Keratinocyte (primary cell): ENCODE data around the gene FAM83G. TPM values are rescaled to one million over a fixed set of nuclear protein-coding genes. Genes with fewer than 3 reads are reported as not detected.

ENCODE experiments used
- DNase-seq: peaks from one replicate; pipeline ENCODE4 v3.0.0-alpha.2; 2011; ENCODE audit warnings: low read depth, missing footprints, low spot score
- FAIRE-seq: peaks from 2 replicates; lab custom pipeline; 2011; peaks lifted over from hg19 to GRCh38; lab: Jason Lieb, UNC
- H2AFZ ChIP-seq: 2 replicates; pipeline ENCODE4 v1.6.0; 2012; ENCODE audit warnings: low read length, control low read depth, inconsistent platforms; ENCODE audit not compliant: control insufficient read depth
- H3K27ac ChIP-seq: 2 replicates; pipeline ENCODE4 v1.5.1; 2011; ENCODE audit warnings: low read length; ENCODE audit not compliant: control insufficient read depth, insufficient read depth
- H3K27me3 ChIP-seq: 3 replicates; pipeline ENCODE4 v1.6.0; 2011; ENCODE audit warnings: low read length; ENCODE audit not compliant: control insufficient read depth, insufficient read depth; ENCODE audit errors: extremely low read depth
- H3K36me3 ChIP-seq, 2 experiments: 2 replicates in 1 of 2; 3 replicates in 1 of 2; pipeline ENCODE4 v1.5.1; 2011; ENCODE audit warnings: low read length in 2 of 2, mild to moderate bottlenecking in 1 of 2; ENCODE audit not compliant: control insufficient read depth in 2 of 2, insufficient read depth in 2 of 2; ENCODE audit errors: extremely low read depth in 1 of 2
- H3K4me1 ChIP-seq: 3 replicates; pipeline ENCODE4 v1.5.1; 2011; ENCODE audit warnings: low read length; ENCODE audit not compliant: control insufficient read depth, insufficient read depth; ENCODE audit errors: extremely low read depth
- H3K4me2 ChIP-seq: 3 replicates; pipeline ENCODE4 v1.6.0; 2011; ENCODE audit warnings: low read depth, low read length; ENCODE audit not compliant: control insufficient read depth, insufficient read depth; ENCODE audit errors: extremely low read depth
- H3K4me3 ChIP-seq, 3 experiments: fragments of 200-600 bp in 1 of 3; sonication (generic) in 1 of 3; 2 replicates in 2 of 3; 3 replicates in 1 of 3; pipeline ENCODE4 v1.5.1; 2011 to 2016; ENCODE audit warnings: low read length in 3 of 3, mild to moderate bottlenecking in 3 of 3, control low read depth in 2 of 3, inconsistent platforms in 1 of 3, low read depth in 1 of 3, mixed read lengths in 1 of 3, mixed run types in 1 of 3, moderate library complexity in 1 of 3; ENCODE audit not compliant: control insufficient read depth in 2 of 3, insufficient read depth in 2 of 3; ENCODE audit errors: extremely low read depth in 1 of 3
- H3K79me2 ChIP-seq: 2 replicates; pipeline ENCODE4 v1.6.0; 2012; ENCODE audit warnings: low read length; ENCODE audit not compliant: control insufficient read depth, insufficient read depth
- H3K9ac ChIP-seq: 3 replicates; pipeline ENCODE4 v1.6.0; 2011; ENCODE audit warnings: low read length; ENCODE audit not compliant: control insufficient read depth, insufficient read depth; ENCODE audit errors: extremely low read depth
- H3K9me1 ChIP-seq: 3 replicates; pipeline ENCODE4 v1.6.0; 2011; ENCODE audit warnings: low read length; ENCODE audit not compliant: control insufficient read depth, insufficient read depth; ENCODE audit errors: extremely low read depth
- H3K9me3 ChIP-seq: 2 replicates; pipeline ENCODE4 v1.5.1; 2012; ENCODE audit warnings: low read depth, low read length; ENCODE audit not compliant: control insufficient read depth
- H4K20me1 ChIP-seq: 3 replicates; pipeline ENCODE4 v1.6.0; 2011; ENCODE audit warnings: low read length; ENCODE audit not compliant: control insufficient read depth, insufficient read depth; ENCODE audit errors: extremely low read depth
- CTCF ChIP-seq, 3 experiments: IDR thresholded peaks in 1 of 3; conservative IDR thresholded peaks in 1 of 3; optimal IDR thresholded peaks in 1 of 3; 2 replicates in 2 of 3; 3 replicates in 1 of 3; pipeline versions ENCODE3 to v1.5.1; 2011; ENCODE audit warnings: low read length in 3 of 3, mild to moderate bottlenecking in 3 of 3, moderate library complexity in 2 of 3, control low read depth in 1 of 3, inconsistent platforms in 1 of 3; ENCODE audit not compliant: insufficient read depth in 2 of 3; ENCODE audit errors: extremely low read depth in 1 of 3
- EZH2 ChIP-seq: IDR thresholded peaks from one replicate; pipeline ENCODE4 v1.6.1; 2012; ENCODE audit warnings: inconsistent platforms, mild to moderate bottlenecking, low read length, moderate library complexity
- dilution Hi-C: fragments of 300-500 bp; cut with MboI; formaldehyde crosslinking; loops from one replicate; pipeline ENCODE4 v1.7.0; 2020; ENCODE audit warnings: low sequenced_read_pairs; ENCODE audit not compliant: extremely low pct_ligation_motif_present
- polyA plus RNA-seq, 5 experiments: library from polyadenylated mRNA; depleted of rRNA in 3 of 5; stranded (reverse) in 3 of 5; stranded (forward) in 1 of 5; unstranded in 1 of 5; fragments of >200 nt; gene quantifications; 1 replicate in 1 of 5; 2 replicates in 3 of 5; 3 replicates in 1 of 5; pipeline versions ENCODE4 v1.2.1 to v1.2.3, GENCODE V29; 2011 to 2012; ENCODE audit warnings: missing spikeins in 2 of 5, low read depth in 1 of 5, low replicate concordance in 1 of 5

Gene FAM83G
- polyA plus RNA-seq, 1 donor (not counting 4 experiments of a cell fraction or from before 2014, with no cell fraction given): 23.2 TPM

DNA sequence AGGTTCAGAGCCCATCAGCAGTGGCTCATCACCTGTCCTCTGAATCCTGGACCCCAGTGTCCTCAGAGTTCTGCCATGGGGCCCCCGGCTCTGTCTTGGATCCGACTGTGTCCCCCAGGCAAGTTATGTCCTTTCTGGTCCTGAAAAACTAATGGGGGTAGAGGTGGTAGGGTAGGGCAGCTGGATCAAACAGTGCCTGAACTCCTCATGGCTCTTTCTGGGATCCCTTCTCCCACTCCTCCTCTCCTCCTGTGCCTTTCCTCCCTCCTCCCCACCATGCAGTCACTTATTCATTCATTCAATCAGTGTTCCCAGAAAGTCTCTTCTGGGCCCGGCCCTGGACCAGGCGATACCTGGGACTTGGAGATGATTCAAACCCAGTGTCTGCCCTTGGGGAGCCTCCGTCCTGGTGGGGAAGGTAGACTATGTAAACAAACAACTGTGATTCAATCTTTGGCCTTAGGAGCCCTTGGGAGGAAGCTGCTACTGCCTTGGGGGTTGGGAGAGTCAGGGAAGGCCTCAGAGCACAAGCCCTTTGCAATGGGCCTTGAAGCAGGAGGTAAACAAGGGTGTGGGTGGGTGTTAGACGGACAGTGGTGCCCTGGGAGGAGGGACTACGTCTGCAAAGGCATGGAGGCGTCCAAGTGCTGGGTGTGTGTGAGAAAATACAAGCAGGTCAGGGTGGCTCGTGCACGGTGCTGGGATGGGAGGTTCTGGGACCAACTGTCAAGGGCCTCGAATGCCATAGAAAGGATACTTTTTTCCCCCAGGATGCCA, 6.4 kb upstream of the FAM83G start:
- Histone ChIP-seq H4K20me1 (no peaks in the 10 kb centered on the region), H2AFZ (peak overlapping the region; percentile 56), H3K4me2 (peak overlapping the region; percentile 49), H3K36me3 (no peaks in the 10 kb centered on the region), H3K79me2 (no peaks in the 10 kb centered on the region), H3K4me1 (peaks cover 29% of the 10 kb centered on the region), H3K27me3 (no peaks in the 10 kb centered on the region), H3K4me3 (no peak overlapping the region), H3K9me1 (no peaks in the 10 kb centered on the region), H3K9ac (no peak overlapping the region), H3K27ac (no peak overlapping the region), H3K9me3 (no peaks in the 10 kb centered on the region)
- FAIRE-seq (peak; percentile 5), DNase-seq (no peak)
- TF ChIP-seq EZH2 (no peak), CTCF (optimal IDR thresholded peaks at IDR 0.05 in 1 of 3, IDR thresholded peaks at IDR 0.05 in 1 of 3, conservative IDR thresholded peaks at IDR 0.05 in 1 of 3; ENCODE audit: extremely low read depth in 1 of 3, insufficient read depth in 2 of 3, low read length in 3 of 3) (no peak)
- dilution Hi-C loops: no loop called here

GRCh38 chr17:19009970-19010369, 5.4 kb upstream of the FAM83G start:
- no peak overlapping the region for H3K4me2 ChIP-seq
- no peaks in the 10 kb centered on the region for H3K79me2 ChIP-seq
- H2AFZ ChIP-seq: no peak overlapping the region
- H3K27ac ChIP-seq: no peak overlapping the region
- H3K4me1 ChIP-seq: peaks cover 24% of the 10 kb centered on the region
- H3K9ac ChIP-seq: no peak overlapping the region
- no peaks in the 10 kb centered on the region for H4K20me1 ChIP-seq
- no peaks in the 10 kb centered on the region for H3K9me1 ChIP-seq
- H3K27me3 ChIP-seq: no peaks in the 10 kb centered on the region
- H3K9me3 ChIP-seq: no peaks in the 10 kb centered on the region
- FAIRE-seq (no peak), DNase-seq (no peak)
- no peaks in the 10 kb centered on the region for H3K36me3 ChIP-seq
- H3K4me3 ChIP-seq: no peak overlapping the region
- TF ChIP-seq EZH2: no peak
- no peak for TF ChIP-seq CTCF (optimal IDR thresholded peaks at IDR 0.05 in 1 of 3, IDR thresholded peaks at IDR 0.05 in 1 of 3, conservative IDR thresholded peaks at IDR 0.05 in 1 of 3; ENCODE audit: extremely low read depth in 1 of 3, insufficient read depth in 2 of 3, low read length in 3 of 3)
- dilution Hi-C loops: no loop called here
